SK-N-SH (cell line): ENCODE data around the gene ENKD1. TPM values are rescaled to one million over a fixed set of nuclear protein-coding genes. Genes with fewer than 3 reads are reported as not detected.

Experiments used
- CTCF ChIA-PET: fragments of 300-600, 350-600 bp; formaldehyde crosslinking; extraction: SDS; loops from one replicate; lab custom pipeline; 2021; lab: Yijun Ruan, JAX
- POLR2A ChIA-PET: fragments of 350-600 bp; sonication (Branson Sonifier 250); formaldehyde crosslinking; extraction: SDS; loops from one replicate; lab custom pipeline; 2020; ENCODE audit warnings: antibody characterized with exemption, inconsistent platforms; lab: Yijun Ruan, JAX
- DNase-seq: peaks from one replicate; pipeline ENCODE4 v3.0.0; 2012
- H2AFZ ChIP-seq: fragments of 200-600 bp; sonication (generic); 2 replicates; pipeline ENCODE4 v1.8.1; 2016; ENCODE audit warnings: antibody characterized with exemption, mild to moderate bottlenecking, low read depth
- H3F3A ChIP-seq: fragments of 200-600 bp; sonication (generic); replicated peaks from 2 replicates; pipeline ENCODE3; 2016; ENCODE audit warnings: antibody characterized with exemption, mild to moderate bottlenecking; ENCODE audit not compliant: insufficient read depth
- H3K27ac ChIP-seq, 2 experiments: fragments of 200-500 bp in 1 of 2; fragments of 200-600 bp in 1 of 2; sonication (Bioruptor generic) in 1 of 2; sonication (generic), shearing (Covaris generic) in 1 of 2; 2 replicates each; pipeline versions ENCODE4 v1.5.1 to v1.6.1; 2014 to 2016; ENCODE audit warnings: low read depth in 2 of 2, inconsistent platforms in 1 of 2, low read length in 1 of 2, mild to moderate bottlenecking in 1 of 2, mixed read lengths in 1 of 2
- H3K27me3 ChIP-seq: fragments of 200-600 bp; sonication (generic), shearing (Covaris generic); 2 replicates; pipeline ENCODE4 v1.6.1; 2016; ENCODE audit warnings: mixed run types; ENCODE audit not compliant: insufficient read depth
- H3K36me3 ChIP-seq, 2 experiments: fragments of 200-500 bp in 1 of 2; fragments of 200-600 bp in 1 of 2; sonication (Bioruptor generic) in 1 of 2; sonication (generic) in 1 of 2; replicated peaks in 1 of 2; 2 replicates each; pipeline versions ENCODE3 to v1.5.1; 2014 to 2016; ENCODE audit warnings: low read length in 1 of 2, mild to moderate bottlenecking in 1 of 2; ENCODE audit not compliant: insufficient read depth in 2 of 2, control insufficient read depth in 1 of 2
- H3K4me1 ChIP-seq, 2 experiments: fragments of 200-500 bp in 1 of 2; fragments of 200-600 bp in 1 of 2; sonication (Bioruptor generic) in 1 of 2; sonication (generic), shearing (Covaris generic) in 1 of 2; 2 replicates each; pipeline versions ENCODE4 v1.5.1 to v1.6.1; 2014 to 2016; ENCODE audit warnings: low read depth in 1 of 2, low read length in 1 of 2, mixed run types in 1 of 2; ENCODE audit not compliant: insufficient read depth in 2 of 2, control insufficient read depth in 1 of 2
- H3K4me2 ChIP-seq: fragments of 200-600 bp; sonication (generic), shearing (Covaris generic); 2 replicates; pipeline ENCODE4 v1.6.1; 2017; ENCODE audit warnings: mixed run types
- H3K4me3 ChIP-seq, 2 experiments: fragments of 200-500 bp in 1 of 2; fragments of 200-600 bp in 1 of 2; sonication (Bioruptor generic) in 1 of 2; sonication (generic), shearing (Covaris generic) in 1 of 2; 2 replicates each; pipeline versions ENCODE4 v1.5.1 to v1.8.1; 2014 to 2016; ENCODE audit warnings: low read depth in 2 of 2, inconsistent platforms in 1 of 2, low read length in 1 of 2, mild to moderate bottlenecking in 1 of 2, mixed read lengths in 1 of 2, moderate library complexity in 1 of 2
- H3K79me2 ChIP-seq: fragments of 200-600 bp; sonication (generic); 2 replicates; pipeline ENCODE4 v1.8.1; 2017; ENCODE audit warnings: mild to moderate bottlenecking; ENCODE audit not compliant: insufficient read depth
- H3K9ac ChIP-seq: fragments of 200-600 bp; sonication (generic); 2 replicates; pipeline ENCODE4 v1.6.1; 2017; ENCODE audit warnings: mixed run types
- H3K9me2 ChIP-seq: fragments of 200-600 bp; sonication (generic); 2 replicates; pipeline ENCODE4 v1.6.1; 2017; ENCODE audit warnings: mixed run types
- H3K9me3 ChIP-seq: fragments of 200-600 bp; sonication (generic); 2 replicates; pipeline ENCODE4 v1.6.1; 2017; ENCODE audit warnings: mixed run types, mild to moderate bottlenecking, moderate library complexity
- H4K20me1 ChIP-seq: fragments of 200-600 bp; sonication (generic); 2 replicates; pipeline ENCODE4 v1.6.1; 2017; ENCODE audit warnings: mild to moderate bottlenecking, mixed run types; ENCODE audit not compliant: insufficient read depth
- CTCF ChIP-seq: fragments of 200-600 bp; sonication (generic); IDR thresholded peaks from 2 replicates; pipeline ENCODE4 v1.6.1; 2017; ENCODE audit warnings: antibody characterized with exemption, mild to moderate bottlenecking, moderate library complexity
- ELF1 ChIP-seq: IDR thresholded peaks from 2 replicates; pipeline ENCODE4 v1.4.0; 2012
- EZH2phosphoT487 ChIP-seq: fragments of 200-600 bp; sonication (generic); IDR thresholded peaks from 2 replicates; pipeline ENCODE4 v1.6.1; 2017; ENCODE audit warnings: low read depth, mixed run types, mild to moderate bottlenecking, antibody characterized with exemption, moderate library complexity, borderline replicate concordance
- GABPA ChIP-seq: IDR thresholded peaks from 2 replicates; pipeline ENCODE4 v1.4.0; 2012; ENCODE audit warnings: low read depth, mild to moderate bottlenecking
- IRF3 ChIP-seq: fragments of 150-350 bp; IDR thresholded peaks from 2 replicates; pipeline ENCODE4 v1.6.1; 2016; ENCODE audit warnings: mild to moderate bottlenecking, low read depth, low read length
- MAX ChIP-seq: IDR thresholded peaks from 2 replicates; pipeline ENCODE4 v1.4.0; 2012; ENCODE audit warnings: low read depth
- MEF2A ChIP-seq: IDR thresholded peaks from 2 replicates; pipeline ENCODE4 v1.4.0; 2012; ENCODE audit warnings: low read depth, borderline replicate concordance
- MXI1 ChIP-seq: IDR thresholded peaks from 2 replicates; pipeline ENCODE4 v1.6.1; 2012; ENCODE audit warnings: mild to moderate bottlenecking, low read depth, low read length, improper control_type of control experiment
- NRF1 ChIP-seq: IDR thresholded peaks from 2 replicates; pipeline ENCODE4 v1.6.1; 2012; ENCODE audit warnings: low read depth, mild to moderate bottlenecking, low read length
- PBX3 ChIP-seq: IDR thresholded peaks from 2 replicates; pipeline ENCODE4; 2012
- POLR2AphosphoS5 ChIP-seq: IDR thresholded peaks from 2 replicates; pipeline ENCODE4 v1.6.1; 2012; ENCODE audit warnings: low read depth, low read length
- RAD21 ChIP-seq: IDR thresholded peaks from 2 replicates; pipeline ENCODE4 v1.6.1; 2012; ENCODE audit warnings: mild to moderate bottlenecking, low read length
- RXRA ChIP-seq: IDR thresholded peaks from 2 replicates; pipeline ENCODE4 v1.4.0; 2012; ENCODE audit warnings: low read depth, mild to moderate bottlenecking, borderline replicate concordance
- TAF1 ChIP-seq: IDR thresholded peaks from 2 replicates; pipeline ENCODE4 v1.6.1; 2012; ENCODE audit warnings: low read depth, mild to moderate bottlenecking, low read length, moderate library complexity, borderline replicate concordance
- USF1 ChIP-seq: IDR thresholded peaks from 2 replicates; pipeline ENCODE4 v1.4.0; 2012; ENCODE audit warnings: low read depth, borderline replicate concordance
- USF2 ChIP-seq: fragments of 150-350 bp; IDR thresholded peaks from 2 replicates; pipeline ENCODE4 v1.6.1; 2017; ENCODE audit warnings: antibody characterized with exemption, low read length, low read depth, borderline replicate concordance
- YY1 ChIP-seq: IDR thresholded peaks from 2 replicates; pipeline ENCODE4 v1.4.0; 2012; ENCODE audit warnings: low read depth, mild to moderate bottlenecking
- ZBTB33 ChIP-seq: IDR thresholded peaks from 2 replicates; pipeline ENCODE4 v1.4.0; 2012; ENCODE audit warnings: low read depth, borderline replicate concordance
- WGBS: methylation state at CpG from one replicate; pipeline ENCODE4 v1.1.6; 2017; ENCODE audit warnings: low lambda C conversion rate; 5-methylcytosine and 5-hydroxymethylcytosine counted together
- polyA plus RNA-seq, 3 experiments: library from polyadenylated mRNA; depleted of rRNA; stranded (reverse); fragments of >200 nt; gene quantifications; 2 replicates each; pipeline ENCODE4 v1.2.3, GENCODE V29; 2012

ENKD1 gene
- polyA plus RNA-seq, 1 of the 3 experiments (the other 2 are of a cell fraction) = 21.0 TPM

- peaks cover 0 to 26% of the 10 kb centered on the region in 2 experiments for H3K36me3 ChIP-seq
- H3K27ac ChIP-seq = peak within 1 kb of the TSS; percentile 94 to 95
- peak within 1 kb of the TSS; percentile 93 for H3K4me2 ChIP-seq
- CTCF ChIA-PET = interaction anchor here (1.0 to 18.3 kb wide), 9 partner anchors 13 to 168 kb away, joined by 3 to 246 read pairs (median 8); partner anchors contain the start of genes CARMIL2 and CTCF
- under 1% methylated on average over 37 of the region's 83 CpGs for WGBS
- 0 out of 2 replicates have a peak, but pooled peaks cover 3% of the 10 kb centered on the region for H4K20me1 ChIP-seq
- peaks cover 15% of the 10 kb centered on the region for H3F3A ChIP-seq
- peak within 1 kb of the TSS; percentile 89 for H2AFZ ChIP-seq
- H3K4me1 ChIP-seq = peaks cover 0 to 22% of the 10 kb centered on the region in 2 experiments; a peak in 1 of 4 replicates
- H3K4me3 ChIP-seq = peak within 1 kb of the TSS; percentile 87 to 97
- H3K9ac ChIP-seq = peak within 1 kb of the TSS; percentile 82
- H3K27me3 ChIP-seq = no peaks in the 10 kb centered on the region
- H3K79me2 ChIP-seq = peaks cover 17% of the 10 kb centered on the region
- DNase-seq = peak; percentile 99
- no peaks in the 10 kb centered on the region for H3K9me3 ChIP-seq
- H3K9me2 ChIP-seq = no peaks in the 10 kb centered on the region
- TF ChIP-seq USF1 (no peak), PBX3 (no peak), RAD21 (no peak), USF2 (no peak), POLR2AphosphoS5 (peak; percentile 85), IRF3 (no peak), ZBTB33 (no peak), ELF1 (0 out of 2 replicates have a peak, but pooled peaks have one; percentile 34), RXRA (no peak), GABPA (peak; percentile 67), EZH2phosphoT487 (no peak), NRF1 (peak; percentile 97), MAX (no peak), YY1 (no peak), TAF1 (0 out of 2 replicates have a peak, but pooled peaks have one; percentile 5), MXI1 (peak; percentile 31; the same call in 1 of the 2 replicates), MEF2A (no peak), CTCF (no peak)
- TF ChIP-seq, all 33 proteins: peak for 6
- POLR2A ChIA-PET = interaction anchor here (0.6 to 1.4 kb wide), 13 partner anchors 8 to 275 kb away, joined by 3 to 8 read pairs (median 4); partner anchors contain the start of genes CARMIL2, CTCF, GFOD2 and RANBP10
These were observed 6.6 kb downstream of the ENKD1 start, which contains the start of gene ACD for GRCh38 chr16:67659675-67660563. Gene ACD, minus strand, starts transcription at chr16:67660260. Its CDS starts 40 bp downstream, at chr16:67660220.
